DMS114 treated with DMSO at 0.1 percent for 48 hours (cell line): ENCODE results near the gene SDK1.
"Not testable (repeated sequence)": the region's sequence is repeated elsewhere in the genome, so short reads cannot be mapped to it uniquely, and the experiment has no call there.

Experiments used
- DNase-seq: peaks from one replicate; lab custom pipeline; 2025; ENCODE audit not compliant: unreplicated experiment; lab: John Stamatoyannopoulos, UW

The SDK1 gene

DNA sequence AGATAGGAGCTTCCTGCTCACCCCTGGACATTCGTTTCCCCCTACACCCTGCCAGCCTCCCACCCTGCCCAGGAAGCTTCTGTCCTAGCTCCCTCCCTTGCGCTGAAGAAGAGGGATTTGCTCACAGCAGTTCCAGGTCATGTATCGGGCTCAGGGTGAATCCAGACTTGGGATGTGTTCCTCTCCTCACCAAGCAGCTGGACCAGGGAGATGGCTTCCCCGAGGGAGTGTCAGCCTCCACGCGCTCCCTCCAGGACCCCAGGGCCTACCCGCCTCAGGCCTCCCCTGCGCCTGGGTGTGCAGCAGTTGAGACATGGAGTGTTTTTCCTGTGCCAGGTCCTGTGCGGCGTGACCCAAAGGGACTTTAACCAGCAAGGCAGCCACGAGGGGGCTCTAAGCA is 945.5 kb downstream of the SDK1 start:
- DNase-seq, result no peak

DNA sequence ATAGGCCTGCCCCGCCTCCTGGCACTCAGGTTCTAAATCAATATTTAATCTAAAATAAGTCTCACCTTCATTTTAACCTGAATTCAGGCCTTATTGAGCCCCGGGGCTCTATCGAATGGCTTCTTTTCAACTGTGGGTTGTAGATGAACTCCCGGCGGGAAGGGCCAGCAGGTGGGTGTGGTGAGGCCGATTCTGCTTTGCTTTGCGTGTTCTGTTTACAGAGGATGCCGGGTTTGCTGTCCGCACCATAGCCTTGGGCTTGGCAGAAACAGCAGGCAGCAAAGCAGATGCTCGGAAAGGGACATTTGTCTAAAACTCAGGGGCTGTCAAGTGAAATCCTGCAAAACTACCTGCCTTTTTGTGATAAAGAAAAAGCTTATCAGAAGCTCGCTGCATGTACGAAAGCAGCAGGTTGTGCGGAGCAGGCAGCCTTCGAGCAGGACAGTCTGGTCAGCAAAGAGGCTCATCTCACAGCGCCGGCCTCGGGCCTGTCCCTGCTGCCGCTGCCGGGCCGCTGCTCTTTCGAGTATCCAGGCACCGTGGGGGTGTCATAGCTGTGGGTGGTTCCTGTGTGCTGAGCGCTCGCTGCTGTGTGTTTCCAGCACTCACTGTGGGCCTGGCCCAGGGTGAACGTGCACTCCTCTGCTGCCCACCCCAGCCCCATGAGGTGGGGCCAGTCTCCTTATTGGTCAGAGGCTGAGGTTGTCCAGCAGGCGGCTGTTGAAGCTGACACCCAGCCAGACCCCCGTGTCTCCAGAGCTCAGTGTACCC is 946.2 kb downstream of the SDK1 start:
- DNase-seq, result no peak

DNA sequence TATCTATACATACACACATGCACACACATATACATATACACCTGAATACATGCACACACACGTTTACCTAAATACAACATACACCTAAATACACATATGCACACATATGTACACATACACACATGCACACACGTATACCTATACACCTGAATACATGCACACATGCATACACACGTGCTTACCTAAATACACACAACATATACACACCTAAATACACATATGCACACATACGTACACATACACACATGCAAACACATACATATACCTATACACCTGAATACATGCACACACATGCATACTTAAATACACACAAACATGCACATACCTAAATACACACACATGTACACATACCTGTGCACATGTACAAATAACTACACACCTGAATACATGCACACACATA is 947.2 kb downstream of the SDK1 start:
- DNase-seq, result no peak

DNA sequence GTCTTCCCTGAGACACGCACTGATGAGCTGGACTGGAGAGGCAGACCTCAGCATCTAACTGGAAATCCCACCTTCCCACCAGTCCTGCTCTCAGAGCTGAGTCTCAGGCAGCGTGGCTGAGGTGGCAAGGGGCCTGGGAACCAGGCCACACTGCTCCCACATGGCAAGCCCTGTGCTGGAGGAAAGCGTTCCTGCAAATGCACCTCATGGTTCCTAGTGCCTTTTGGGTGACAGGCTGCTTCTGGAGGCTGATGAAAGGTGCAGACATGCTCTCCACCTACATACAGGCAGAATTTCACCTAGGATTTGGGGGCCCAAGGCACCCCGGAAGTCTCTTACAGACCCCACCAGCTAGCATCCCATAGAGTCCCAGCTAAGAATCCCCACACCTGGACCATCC is 948.2 kb downstream of the SDK1 start:
- DNase-seq, result no peak

DNA sequence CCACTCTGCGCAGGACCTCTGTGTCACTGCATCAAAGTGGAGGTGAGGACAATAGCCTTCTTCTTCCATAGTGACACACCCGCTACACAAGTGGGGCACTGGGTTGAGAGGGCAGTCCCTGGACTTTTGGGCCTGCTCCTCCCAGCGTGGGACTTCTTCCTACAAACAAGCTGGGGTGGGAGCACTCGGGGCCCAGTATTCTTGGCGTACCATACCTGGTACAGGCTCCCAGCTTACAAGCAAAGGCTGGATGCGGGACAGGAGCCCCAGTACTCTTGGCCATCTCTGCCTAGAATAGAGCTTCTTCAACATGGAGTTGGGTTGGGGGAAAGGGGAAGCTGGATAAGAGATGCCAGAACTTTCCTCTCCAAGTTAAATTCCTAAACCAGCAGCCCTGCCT is 954.3 kb downstream of the SDK1 start:
- DNase-seq, result no peak

DNA sequence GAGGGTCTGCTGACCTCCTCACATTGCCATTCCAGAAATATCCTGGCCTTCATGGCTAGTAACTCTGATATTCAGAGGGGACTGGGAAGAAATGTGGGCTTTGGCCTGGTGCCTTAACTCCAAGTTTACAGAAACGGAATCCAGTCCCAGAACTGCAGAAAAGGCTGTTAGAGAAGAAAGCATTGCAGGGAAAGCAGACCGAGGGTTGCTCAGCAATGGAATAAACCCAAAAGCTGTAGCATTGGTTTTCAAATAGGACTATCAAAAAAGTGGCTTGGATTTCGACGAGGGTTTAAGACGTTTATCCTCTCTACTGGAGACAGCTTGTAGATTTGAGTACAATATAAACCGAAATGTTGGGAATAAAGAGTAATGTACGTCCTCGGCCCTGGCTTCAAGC is 955.2 kb downstream of the SDK1 start:
- no peak for DNase-seq

DNA sequence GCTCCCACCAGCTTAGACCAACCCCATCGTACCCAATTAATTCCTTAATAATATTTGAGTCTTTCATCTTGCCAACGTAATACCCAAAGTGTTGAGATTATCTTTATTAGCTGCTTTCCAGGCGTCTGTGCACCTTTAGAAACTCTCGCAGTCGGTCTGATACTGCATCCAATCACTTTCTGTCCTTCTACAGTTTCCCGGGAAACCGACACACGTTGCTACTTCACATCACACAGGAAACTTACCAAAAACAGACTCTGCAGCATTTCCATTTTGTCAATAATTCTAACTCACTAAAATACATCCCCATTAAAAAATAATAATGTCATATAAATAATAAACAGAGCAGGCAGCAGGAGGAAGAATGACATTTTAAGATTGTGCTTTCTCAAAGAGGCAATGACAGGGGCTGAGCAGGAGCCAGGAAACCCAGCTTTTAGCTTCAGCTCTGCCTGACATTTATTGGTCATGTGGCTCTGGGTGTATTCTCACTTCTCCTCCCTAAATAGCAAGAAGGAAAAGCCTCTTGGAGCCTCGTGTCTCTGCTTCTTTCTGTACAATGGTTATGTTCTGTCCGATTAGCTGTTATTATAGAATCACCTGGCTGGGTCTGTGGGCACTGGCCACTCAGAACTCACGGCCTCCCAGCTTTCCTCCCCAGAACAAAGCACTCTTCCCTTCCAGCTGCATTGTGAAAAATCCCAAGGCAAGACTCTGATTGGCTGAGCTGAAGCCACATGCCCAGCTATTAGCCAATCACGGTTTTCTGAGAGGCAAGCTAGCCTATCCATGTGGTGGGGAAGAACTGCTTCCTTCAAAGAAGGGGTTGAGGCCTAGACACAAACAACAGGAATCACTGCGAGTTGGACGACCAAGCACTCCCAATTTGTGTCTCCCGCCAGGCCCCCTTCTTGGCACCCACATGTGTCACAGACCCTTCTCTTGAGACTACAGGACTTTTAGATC is 956.4 kb downstream of the SDK1 start:
- DNase-seq, result no peak

DNA sequence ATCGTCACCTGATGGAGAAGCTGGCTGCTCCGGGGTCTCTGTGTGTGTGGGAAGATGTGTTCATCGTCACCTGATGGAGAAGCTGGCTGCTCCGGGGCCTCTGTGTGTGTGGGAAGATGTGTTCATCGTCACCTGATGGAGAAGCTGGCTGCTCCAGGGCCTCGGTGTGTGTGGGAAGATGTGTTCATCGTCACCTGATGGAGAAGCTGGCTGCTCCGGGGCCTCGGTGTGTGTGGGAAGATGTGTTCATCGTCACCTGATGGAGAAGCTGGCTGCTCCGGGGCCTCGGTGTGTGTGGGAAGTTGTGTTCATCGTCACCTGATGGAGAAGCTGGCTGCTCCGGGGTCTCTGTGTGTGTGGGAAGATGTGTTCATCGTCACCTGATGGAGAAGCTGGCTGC is 959.1 kb downstream of the SDK1 start:
- not testable (repeated sequence) for DNase-seq

DNA sequence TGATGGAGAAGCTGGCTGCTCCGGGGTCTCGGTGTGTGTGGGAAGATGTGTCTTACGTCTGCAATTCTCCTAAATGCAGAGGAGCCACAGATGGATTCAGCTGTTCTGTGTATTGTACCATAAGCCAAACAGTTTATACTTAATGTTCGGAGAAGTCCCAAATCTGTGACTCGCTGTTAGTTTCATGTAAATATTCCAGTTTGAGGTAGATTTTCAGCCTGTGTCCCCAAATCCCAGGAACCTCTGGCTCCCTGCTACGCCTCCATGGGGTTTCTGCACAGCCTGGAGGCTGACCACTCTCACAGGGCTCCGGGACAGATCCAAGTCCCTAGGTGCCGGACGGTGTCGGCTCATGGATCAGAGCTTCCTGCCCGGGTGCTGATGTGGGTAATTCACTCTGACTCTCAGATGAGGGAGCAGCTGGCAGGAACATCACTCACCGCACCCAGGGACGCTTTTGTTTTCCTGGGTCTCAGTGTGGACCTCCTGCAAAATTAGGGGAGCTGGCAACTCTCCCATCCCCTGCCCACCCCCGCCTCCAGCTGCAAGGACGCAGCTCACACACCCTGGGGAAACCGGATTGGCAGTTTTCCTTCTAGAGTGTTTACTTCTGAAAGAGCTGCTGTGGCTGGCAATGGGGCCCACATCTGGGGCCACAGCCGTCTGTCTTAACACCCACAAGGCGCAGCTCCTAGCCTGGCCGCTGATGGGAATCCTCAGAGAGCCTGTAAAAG is 960.0 kb downstream of the SDK1 start:
- DNase-seq, result no peak

DNA sequence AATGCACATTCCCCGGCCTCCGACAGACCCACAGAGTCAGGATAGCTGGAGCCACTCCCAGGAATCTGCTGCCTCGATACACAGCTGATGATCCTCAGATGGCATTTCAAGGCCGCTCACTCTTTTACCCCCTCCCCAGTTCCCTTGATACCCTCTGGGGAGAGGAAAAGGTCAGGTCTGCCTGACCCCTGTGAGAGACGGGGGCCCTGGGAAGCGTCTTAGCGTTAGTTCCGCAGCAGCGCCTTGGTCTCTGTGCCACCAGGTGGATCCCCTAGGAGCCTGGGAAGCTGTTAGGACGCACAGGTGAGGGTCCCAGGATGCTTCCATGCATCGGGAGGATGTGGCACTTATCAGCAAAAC is 960.5 kb downstream of the SDK1 start:
- DNase-seq, result no peak

DNA sequence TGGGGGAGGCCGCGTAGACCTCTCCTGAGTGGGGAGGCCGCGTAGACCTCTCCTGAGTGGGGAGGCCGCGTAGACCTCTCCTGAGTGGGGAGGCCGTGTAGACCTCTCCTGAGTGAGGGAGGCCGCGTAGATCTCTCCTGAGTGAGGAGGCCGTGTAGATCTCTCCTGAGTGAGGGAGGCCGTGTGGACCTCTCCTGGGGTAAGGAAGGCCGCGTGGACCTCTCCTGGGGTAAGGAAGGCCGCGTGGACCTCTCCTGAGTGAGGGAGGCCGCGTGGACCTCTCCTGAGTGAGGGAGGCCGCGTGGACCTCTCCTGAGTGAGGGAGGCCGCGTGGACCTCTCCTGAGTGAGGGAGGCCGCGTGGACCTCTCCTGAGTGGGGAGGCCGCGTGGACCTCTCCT is 963.2 kb downstream of the SDK1 start:
- not testable (repeated sequence) for DNase-seq

DNA sequence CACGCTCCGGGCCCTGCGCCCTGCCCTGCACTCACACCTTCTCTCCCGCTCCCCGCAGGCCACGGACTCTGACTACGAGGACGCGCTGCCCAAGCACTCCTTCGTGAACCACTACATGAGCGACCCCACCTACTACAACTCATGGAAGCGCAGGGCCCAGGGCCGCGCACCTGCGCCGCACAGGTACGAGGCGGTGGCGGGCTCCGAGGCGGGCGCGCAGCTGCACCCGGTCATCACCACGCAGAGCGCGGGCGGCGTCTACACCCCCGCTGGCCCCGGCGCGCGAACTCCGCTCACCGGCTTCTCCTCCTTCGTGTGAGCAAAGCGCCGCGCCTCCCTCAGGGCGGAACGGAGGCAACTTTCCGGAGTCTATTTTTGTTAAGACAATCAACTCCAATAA is 964.0 kb downstream of the SDK1 start:
- no peak for DNase-seq

DNA sequence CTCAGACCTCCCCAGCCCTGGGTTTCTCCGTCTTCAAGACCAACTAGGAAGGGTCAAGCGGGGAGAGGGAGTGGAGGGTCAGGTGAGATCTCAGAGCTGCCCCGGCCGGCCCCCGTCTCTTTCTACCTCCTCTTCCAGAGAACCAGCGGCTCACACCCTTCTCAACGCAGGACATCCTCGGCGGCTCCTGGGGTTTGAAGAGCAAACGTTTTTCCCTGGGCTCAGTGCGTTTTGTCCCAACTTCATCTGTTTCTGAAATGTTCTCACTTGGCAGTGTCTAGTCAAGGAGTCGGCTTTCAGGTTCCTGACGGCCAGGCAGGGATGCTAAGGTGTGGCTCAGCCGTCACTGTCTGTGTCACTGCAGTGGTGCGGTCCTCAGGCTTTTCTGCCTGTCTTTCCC is 964.6 kb downstream of the SDK1 start:
- DNase-seq, result no peak

DNA sequence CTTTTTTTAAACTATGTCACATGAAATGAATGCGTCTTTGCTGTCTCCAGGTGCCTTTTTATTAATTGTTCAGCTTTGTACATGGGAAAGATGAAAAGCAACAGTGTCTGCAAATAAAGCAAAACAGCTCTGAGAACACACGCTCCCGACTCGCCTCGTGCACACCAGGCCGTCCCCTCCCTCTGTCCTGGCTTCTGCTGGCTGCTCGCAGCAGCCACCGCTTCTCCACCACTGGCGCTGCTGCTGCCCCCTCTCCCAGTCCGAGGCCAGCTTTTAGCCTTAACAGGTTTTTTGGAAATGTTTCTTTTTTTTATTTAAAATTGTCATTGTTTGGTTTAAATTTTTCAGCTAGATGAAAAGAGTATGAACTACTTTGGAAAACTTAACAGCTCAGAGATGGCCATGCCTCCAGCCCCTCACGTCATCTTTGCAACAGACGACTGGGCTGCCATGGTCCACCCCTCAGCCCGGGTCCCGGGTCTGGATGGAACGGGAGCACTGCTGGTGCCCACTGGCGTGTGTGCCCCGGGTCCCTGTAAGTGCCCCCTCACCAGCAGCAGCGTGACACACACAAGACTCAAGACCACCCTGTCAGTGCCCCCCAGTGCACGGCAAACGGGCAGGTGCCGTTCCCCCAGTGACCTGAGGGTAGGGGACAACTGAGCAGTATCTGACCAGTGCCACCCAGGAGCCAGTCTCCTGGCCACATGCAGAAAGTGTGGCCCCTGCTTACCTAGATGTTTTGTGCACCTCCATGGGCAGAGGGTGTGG is 965.4 kb downstream of the SDK1 start:
- no peak for DNase-seq

DNA sequence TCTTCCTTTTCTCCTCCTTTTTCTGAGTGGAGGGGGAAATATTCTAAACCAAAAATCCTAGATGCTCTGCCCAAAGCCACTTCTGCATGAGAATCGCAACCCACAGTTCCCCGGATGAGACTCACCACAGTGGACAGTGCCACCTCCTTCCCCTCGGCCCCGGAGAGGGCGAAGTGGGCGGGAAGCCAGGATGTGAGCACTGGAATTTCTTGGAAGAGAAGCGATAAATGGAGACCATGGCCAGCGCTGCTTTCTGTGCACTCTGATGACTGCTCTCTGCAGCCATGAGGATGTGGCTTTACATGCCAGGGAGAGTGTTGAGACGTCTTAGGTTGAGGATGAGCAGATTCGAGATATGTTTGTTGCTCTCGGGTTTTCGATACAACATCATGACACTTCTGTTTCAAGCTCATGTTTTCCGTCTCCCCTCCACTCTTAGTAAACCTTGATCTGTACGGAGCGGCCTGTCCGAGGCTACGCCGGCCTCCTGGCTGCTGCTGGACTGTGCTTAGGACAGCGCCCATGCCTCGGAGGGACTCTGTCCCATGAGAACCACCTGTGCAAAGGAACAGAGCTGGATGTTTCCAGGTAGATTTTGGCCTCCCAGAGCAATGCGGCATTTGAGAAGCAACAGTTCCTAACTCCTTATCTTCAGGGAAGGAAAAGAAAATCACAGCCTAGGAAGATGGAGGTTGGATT is 966.4 kb downstream of the SDK1 start:
- DNase-seq, result no peak

DNA sequence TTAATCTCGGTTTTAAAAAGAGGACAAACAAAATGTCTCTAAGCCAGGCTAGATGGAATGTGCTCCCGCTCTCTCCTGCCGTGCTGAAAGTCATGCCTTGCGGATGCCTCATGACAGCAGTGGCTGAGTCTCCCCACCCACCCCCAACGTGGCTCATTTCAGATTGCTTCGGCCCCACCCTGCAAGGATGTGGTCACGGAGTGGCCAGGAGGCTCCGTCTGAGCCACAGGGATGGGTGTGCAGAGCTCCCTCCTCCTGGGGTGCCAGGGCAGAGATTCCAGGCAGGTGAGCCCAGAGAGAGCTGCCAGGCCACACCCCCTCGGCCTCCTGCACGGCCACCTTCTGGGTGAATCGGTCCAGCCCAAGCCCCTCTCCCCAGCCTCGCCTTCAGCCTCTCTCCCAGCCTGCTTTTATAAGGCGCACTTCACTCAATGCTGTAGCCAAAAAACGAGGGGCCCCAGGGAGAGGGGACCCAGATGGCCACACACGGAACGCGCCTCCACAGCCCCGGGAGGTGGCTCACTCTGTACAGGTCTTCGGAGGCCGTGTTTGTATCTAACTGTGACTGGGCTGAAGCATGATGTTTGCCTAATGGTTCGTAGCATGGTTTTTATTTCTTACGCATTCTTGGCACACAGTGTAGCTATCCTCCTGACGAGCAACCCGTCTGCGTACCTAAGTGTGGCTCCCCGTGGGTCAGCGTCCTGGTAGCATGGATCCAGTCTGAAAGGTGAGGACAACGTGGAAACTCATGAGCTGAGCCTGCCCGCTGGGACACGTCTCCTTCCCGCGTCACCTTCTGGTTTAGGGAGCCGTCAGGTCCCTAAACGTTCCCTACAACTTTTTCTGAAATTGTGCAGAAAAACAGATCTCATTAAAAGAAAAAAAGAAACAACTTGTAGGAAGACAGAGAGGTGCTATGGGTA is 967.3 kb downstream of the SDK1 start:
- DNase-seq, result no peak

DNA sequence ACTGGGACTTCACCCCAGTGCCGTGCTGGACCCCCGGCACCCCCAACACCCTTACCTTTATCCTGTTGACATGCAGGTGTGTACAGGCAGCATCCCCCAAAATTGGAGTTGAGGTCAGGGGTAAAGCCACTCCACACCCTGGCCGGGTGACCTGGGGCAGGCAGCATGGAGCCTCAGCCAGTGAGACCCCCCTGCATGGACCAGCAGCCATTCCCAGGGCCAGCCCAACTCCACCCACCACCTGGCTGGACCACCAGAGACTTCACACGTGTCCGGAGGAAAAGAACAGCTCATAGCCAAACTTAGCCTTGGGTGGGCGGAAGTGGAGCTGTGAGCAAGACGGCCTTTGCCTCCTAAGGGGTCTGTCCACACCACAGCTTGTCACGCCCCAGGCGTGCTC is 968.0 kb downstream of the SDK1 start:
- no peak for DNase-seq

DNA sequence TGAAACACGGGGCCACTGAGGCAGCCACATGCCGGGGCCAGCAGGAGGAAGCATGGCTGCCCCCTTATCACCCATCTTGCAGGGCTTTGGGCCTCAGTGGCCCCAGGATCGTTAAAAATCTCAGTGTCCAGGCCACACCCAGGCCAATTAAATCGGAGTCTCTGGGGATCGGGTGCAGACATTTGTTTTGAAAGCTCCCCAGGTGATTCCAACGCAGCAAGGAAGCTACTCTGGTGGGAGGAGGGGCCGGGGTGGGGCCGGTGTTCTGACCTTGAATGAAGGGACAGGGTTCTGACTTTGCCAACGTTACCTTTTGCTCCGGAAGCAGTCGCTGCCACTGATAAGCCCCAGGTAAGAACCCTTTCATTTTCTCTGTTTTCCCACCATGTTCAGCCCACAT is 968.7 kb downstream of the SDK1 start:
- DNase-seq, result no peak

DNA sequence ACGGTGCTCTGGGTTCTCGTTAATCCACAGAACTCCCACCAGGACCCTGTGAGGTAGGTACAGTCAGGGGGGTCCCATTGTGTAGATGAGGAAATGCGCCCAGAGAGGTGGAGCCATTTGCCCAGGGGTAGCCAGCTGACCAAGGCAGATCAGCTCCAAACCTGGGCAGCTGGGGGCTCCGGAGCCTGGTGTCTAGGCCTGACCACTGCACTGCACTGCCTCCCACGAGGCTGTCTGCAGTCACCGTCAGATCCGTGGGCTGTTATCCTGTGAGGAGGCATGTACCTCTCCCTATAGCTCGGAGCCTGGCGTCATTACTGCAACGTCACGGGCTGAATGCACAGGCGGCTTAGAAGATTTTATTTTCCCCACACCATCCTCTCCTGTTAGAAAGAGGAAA is 969.2 kb downstream of the SDK1 start:
- no peak for DNase-seq
